WTC11 (cell line): Measurements from ENCODE around the gene PARVB. TPM values are rescaled to one million over a fixed set of nuclear protein-coding genes. Genes with fewer than 3 reads are reported as not detected.

ENCODE experiments used
- ATAC-seq: fragments of 200-7000 bp; cut with Tn5 transposase; 2 replicates; pipeline ENCODE4 v1.10.0; 2021; ENCODE audit warnings: mild to moderate bottlenecking, moderate library complexity
- CTCF ChIA-PET: fragments of 300-600 bp; sonication (Branson Sonifier 250); formaldehyde crosslinking; loops from one replicate; lab custom pipeline; 2021; ENCODE audit warnings: antibody characterized with exemption; lab: Charles Lee
- POLR2A ChIA-PET: fragments of 350-600 bp; sonication (Branson Sonifier 250); formaldehyde crosslinking; loops from one replicate; lab custom pipeline; 2021; ENCODE audit warnings: antibody characterized with exemption; lab: Charles Lee
- DNase-seq: peaks from one replicate; pipeline ENCODE4 v3.0.0; 2021; ENCODE audit warnings: low spot score
- H3K27ac Mint-ChIP-seq: 2 replicates; pipeline ENCODE4 v1.8.0; 2021; ENCODE audit warnings: mixed read lengths
- H3K27me3 Mint-ChIP-seq: 2 replicates; pipeline ENCODE4 v1.8.0; 2021; ENCODE audit warnings: low read depth, mild to moderate bottlenecking, moderate library complexity, mixed read lengths
- H3K36me3 Mint-ChIP-seq: 2 replicates; pipeline ENCODE4 v1.8.0; 2021; ENCODE audit warnings: mixed read lengths
- H3K4me1 Mint-ChIP-seq: 2 replicates; pipeline ENCODE4 v1.8.0; 2022; ENCODE audit warnings: mixed read lengths
- H3K4me3 Mint-ChIP-seq: 2 replicates; pipeline ENCODE4 v1.8.0; 2021; ENCODE audit warnings: mild to moderate bottlenecking, moderate library complexity, mixed read lengths
- H3K9me3 Mint-ChIP-seq: 2 replicates; pipeline ENCODE4 v1.8.0; 2021; ENCODE audit warnings: mixed read lengths
- NFATC4 ChIP-seq: fragments of 250-450 bp; sonication (Bioruptor Pico); IDR thresholded peaks from 2 replicates; pipeline ENCODE4 v1.9.0; 2021; ENCODE audit warnings: mild to moderate bottlenecking
- NFE2L1 ChIP-seq: sonication (generic); formaldehyde crosslinking; IDR thresholded peaks from 2 replicates; pipeline ENCODE4 v1.8.1; 2023; ENCODE audit warnings: missing genetic modification reagents
- NR2C2 ChIP-seq: sonication (generic); formaldehyde crosslinking; IDR thresholded peaks from 2 replicates; pipeline ENCODE4 v1.8.0; 2022; ENCODE audit warnings: mild to moderate bottlenecking, missing genetic modification reagents
- NR3C1 ChIP-seq: sonication (generic); formaldehyde crosslinking; conservative IDR thresholded peaks from 2 replicates; pipeline ENCODE4 v1.8.1; 2023; ENCODE audit warnings: low read depth, mild to moderate bottlenecking, missing genetic modification reagents
- OVOL2 ChIP-seq: fragments of 250-450 bp; sonication (Bioruptor Pico); IDR thresholded peaks from 2 replicates; pipeline ENCODE4 v1.9.0; 2021; ENCODE audit warnings: mild to moderate bottlenecking, borderline replicate concordance
- SMAD3 ChIP-seq: sonication (generic); formaldehyde crosslinking; IDR thresholded peaks from 2 replicates; pipeline ENCODE4 v1.8.0; 2022; ENCODE audit warnings: missing genetic modification reagents, mild to moderate bottlenecking, borderline replicate concordance
- SOX15 ChIP-seq: fragments of 250-450 bp; sonication (Bioruptor Pico); IDR thresholded peaks from 2 replicates; pipeline ENCODE4 v1.9.0; 2021; ENCODE audit warnings: mild to moderate bottlenecking
- SP1 ChIP-seq: sonication (generic); formaldehyde crosslinking; conservative IDR thresholded peaks from 2 replicates; pipeline ENCODE4 v1.8.1; 2022; ENCODE audit warnings: missing genetic modification reagents
- ZBTB21 ChIP-seq: sonication (generic); formaldehyde crosslinking; IDR thresholded peaks from 2 replicates; pipeline ENCODE4 v1.8.1; 2023; ENCODE audit warnings: mild to moderate bottlenecking, missing genetic modification reagents, borderline replicate concordance
- ZNF121 ChIP-seq: sonication (generic); formaldehyde crosslinking; IDR thresholded peaks from 2 replicates; pipeline ENCODE4 v1.8.0; 2023; ENCODE audit warnings: missing genetic modification reagents
- ZNF219 ChIP-seq: sonication (generic); formaldehyde crosslinking; IDR thresholded peaks from 2 replicates; pipeline ENCODE4 v1.8.0; 2023; ENCODE audit warnings: missing genetic modification reagents, mild to moderate bottlenecking, borderline replicate concordance
- ZNF396 ChIP-seq: fragments of 250-450 bp; sonication (Bioruptor Pico); IDR thresholded peaks from 2 replicates; pipeline ENCODE4 v1.8.0; 2021; ENCODE audit warnings: mild to moderate bottlenecking, moderate library complexity, borderline replicate concordance
- total RNA-seq: library from RNA; stranded (reverse); gene quantifications from 3 replicates; pipeline ENCODE4 v1.2.3, GENCODE V29; 2021
- TF ChIP-seq, protein P1 (sequence below): sonication (generic); formaldehyde crosslinking; IDR thresholded peaks from 2 replicates; pipeline ENCODE4 v1.8.1; 2023; ENCODE audit warnings: mild to moderate bottlenecking, missing genetic modification reagents, borderline replicate concordance
- TF ChIP-seq, protein P2 (sequence below): fragments of 250-450 bp; sonication (Bioruptor Pico); IDR thresholded peaks from 2 replicates; pipeline ENCODE4 v1.9.0; 2021; ENCODE audit warnings: mild to moderate bottlenecking
- TF ChIP-seq, protein P3 (sequence below): sonication (generic); formaldehyde crosslinking; IDR thresholded peaks from 2 replicates; pipeline ENCODE4 v1.8.0; 2022; ENCODE audit warnings: mild to moderate bottlenecking, missing genetic modification reagents
- TF ChIP-seq, protein P4 (sequence below): sonication (generic); formaldehyde crosslinking; IDR thresholded peaks from 2 replicates; pipeline ENCODE4 v1.8.1; 2022; ENCODE audit warnings: low read depth, missing genetic modification reagents, borderline replicate concordance
- TF ChIP-seq, protein P5 (sequence below): fragments of 250-450 bp; sonication (Bioruptor Pico); IDR thresholded peaks from 2 replicates; pipeline ENCODE4 v1.9.0; 2021; ENCODE audit warnings: mild to moderate bottlenecking, borderline replicate concordance
- TF ChIP-seq, protein P6 (sequence below): fragments of 250-450 bp; sonication (Bioruptor Pico); IDR thresholded peaks from 2 replicates; pipeline ENCODE4 v2.1.2; 2022; ENCODE audit warnings: mild to moderate bottlenecking, moderate library complexity
- TF ChIP-seq, protein P7 (sequence below): fragments of 250-450 bp; sonication (Bioruptor Pico); IDR thresholded peaks from 2 replicates; pipeline ENCODE4 v1.8.0; 2021; ENCODE audit warnings: mild to moderate bottlenecking

PARVB gene
- total RNA-seq, 1 experiment from 2014 or later: 3.3 TPM

DNA sequence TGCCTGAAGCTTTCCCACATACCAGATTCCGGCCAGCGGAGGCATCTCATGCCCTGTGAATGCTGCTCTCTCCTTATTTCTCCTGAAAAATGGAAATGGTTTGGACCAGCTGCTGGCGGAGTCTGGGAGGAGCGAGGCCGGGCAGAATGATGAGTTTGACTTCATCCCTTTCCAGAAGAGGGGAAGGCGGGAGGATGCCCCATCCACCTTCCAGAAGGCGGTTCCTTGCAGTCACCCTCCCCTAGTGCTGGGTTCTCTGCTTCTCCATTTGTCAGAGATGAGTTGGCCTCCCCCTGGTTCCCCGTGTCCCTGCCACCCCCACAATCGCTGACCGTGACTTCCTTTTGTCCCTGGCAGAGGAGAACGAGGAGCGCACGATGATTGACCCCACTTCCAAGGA lies 75.6 kb downstream of the PARVB start (continued):
- TF ChIP-seq NR2C2 (no peak), ZNF396 (CRISPR knock-in tag) (no peak), ZBTB21 (CRISPR knock-in tag) (no peak), NFE2L1 (no peak)
- TF ChIP-seq, protein P1, sequence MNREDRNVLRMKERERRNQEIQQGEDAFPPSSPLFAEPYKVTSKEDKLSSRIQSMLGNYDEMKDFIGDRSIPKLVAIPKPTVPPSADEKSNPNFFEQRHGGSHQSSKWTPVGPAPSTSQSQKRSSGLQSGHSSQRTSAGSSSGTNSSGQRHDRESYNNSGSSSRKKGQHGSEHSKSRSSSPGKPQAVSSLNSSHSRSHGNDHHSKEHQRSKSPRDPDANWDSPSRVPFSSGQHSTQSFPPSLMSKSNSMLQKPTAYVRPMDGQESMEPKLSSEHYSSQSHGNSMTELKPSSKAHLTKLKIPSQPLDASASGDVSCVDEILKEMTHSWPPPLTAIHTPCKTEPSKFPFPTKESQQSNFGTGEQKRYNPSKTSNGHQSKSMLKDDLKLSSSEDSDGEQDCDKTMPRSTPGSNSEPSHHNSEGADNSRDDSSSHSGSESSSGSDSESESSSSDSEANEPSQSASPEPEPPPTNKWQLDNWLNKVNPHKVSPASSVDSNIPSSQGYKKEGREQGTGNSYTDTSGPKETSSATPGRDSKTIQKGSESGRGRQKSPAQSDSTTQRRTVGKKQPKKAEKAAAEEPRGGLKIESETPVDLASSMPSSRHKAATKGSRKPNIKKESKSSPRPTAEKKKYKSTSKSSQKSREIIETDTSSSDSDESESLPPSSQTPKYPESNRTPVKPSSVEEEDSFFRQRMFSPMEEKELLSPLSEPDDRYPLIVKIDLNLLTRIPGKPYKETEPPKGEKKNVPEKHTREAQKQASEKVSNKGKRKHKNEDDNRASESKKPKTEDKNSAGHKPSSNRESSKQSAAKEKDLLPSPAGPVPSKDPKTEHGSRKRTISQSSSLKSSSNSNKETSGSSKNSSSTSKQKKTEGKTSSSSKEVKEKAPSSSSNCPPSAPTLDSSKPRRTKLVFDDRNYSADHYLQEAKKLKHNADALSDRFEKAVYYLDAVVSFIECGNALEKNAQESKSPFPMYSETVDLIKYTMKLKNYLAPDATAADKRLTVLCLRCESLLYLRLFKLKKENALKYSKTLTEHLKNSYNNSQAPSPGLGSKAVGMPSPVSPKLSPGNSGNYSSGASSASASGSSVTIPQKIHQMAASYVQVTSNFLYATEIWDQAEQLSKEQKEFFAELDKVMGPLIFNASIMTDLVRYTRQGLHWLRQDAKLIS (CRISPR knock-in tag): no peak
- TF ChIP-seq, protein P2, sequence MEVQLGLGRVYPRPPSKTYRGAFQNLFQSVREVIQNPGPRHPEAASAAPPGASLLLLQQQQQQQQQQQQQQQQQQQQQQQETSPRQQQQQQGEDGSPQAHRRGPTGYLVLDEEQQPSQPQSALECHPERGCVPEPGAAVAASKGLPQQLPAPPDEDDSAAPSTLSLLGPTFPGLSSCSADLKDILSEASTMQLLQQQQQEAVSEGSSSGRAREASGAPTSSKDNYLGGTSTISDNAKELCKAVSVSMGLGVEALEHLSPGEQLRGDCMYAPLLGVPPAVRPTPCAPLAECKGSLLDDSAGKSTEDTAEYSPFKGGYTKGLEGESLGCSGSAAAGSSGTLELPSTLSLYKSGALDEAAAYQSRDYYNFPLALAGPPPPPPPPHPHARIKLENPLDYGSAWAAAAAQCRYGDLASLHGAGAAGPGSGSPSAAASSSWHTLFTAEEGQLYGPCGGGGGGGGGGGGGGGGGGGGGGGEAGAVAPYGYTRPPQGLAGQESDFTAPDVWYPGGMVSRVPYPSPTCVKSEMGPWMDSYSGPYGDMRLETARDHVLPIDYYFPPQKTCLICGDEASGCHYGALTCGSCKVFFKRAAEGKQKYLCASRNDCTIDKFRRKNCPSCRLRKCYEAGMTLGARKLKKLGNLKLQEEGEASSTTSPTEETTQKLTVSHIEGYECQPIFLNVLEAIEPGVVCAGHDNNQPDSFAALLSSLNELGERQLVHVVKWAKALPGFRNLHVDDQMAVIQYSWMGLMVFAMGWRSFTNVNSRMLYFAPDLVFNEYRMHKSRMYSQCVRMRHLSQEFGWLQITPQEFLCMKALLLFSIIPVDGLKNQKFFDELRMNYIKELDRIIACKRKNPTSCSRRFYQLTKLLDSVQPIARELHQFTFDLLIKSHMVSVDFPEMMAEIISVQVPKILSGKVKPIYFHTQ (CRISPR knock-in tag): no peak
- TF ChIP-seq, all 79 proteins: peak for 0

DNA sequence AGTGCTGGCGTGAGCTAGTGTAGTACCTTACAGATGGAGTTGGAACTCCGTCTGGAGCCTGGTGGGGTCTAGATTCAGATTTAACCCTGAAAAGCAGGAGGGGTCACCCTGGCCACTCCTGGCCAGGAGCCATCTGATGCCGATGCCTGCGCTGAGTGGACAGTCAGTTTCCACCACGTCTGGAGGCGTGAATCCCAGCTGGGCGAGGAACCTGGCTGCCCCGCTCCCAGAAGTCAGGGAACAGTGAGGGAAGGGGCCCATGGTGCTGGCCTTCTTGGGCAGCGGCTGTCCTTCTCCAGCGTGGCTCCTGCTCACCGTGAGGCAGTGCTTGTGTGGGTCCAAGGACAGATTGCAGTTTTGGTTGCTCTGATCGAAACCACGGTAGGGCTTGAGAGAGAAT lies 76.3 kb downstream of the PARVB start:
- Mint-ChIP-seq H3K36me3 (peaks cover 18% of the 10 kb centered on the region), H3K4me1 (no peaks in the 10 kb centered on the region), H3K9me3 (peaks cover 14% of the 10 kb centered on the region), H3K4me3 (no peak overlapping the region), H3K27ac (no peak overlapping the region), H3K27me3 (peaks cover 2% of the 10 kb centered on the region; the same call in 1 of the 2 replicates)
- ChIA-PET POLR2A (no interaction called here), CTCF (interaction anchor here (1.7 kb wide), 1 partner anchor 14 kb away, joined by 9 read pairs; no protein-coding TSS in a partner anchor)
- no peak for DNase-seq
- no peak for ATAC-seq
- no peak for TF ChIP-seq NFATC4
- TF ChIP-seq, protein P3, sequence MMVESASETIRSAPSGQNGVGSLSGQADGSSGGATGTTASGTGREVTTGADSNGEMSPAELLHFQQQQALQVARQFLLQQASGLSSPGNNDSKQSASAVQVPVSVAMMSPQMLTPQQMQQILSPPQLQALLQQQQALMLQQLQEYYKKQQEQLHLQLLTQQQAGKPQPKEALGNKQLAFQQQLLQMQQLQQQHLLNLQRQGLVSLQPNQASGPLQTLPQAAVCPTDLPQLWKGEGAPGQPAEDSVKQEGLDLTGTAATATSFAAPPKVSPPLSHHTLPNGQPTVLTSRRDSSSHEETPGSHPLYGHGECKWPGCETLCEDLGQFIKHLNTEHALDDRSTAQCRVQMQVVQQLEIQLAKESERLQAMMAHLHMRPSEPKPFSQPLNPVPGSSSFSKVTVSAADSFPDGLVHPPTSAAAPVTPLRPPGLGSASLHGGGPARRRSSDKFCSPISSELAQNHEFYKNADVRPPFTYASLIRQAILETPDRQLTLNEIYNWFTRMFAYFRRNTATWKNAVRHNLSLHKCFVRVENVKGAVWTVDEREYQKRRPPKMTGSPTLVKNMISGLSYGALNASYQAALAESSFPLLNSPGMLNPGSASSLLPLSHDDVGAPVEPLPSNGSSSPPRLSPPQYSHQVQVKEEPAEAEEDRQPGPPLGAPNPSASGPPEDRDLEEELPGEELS: no peak
- no peak for TF ChIP-seq ZBTB21 (CRISPR knock-in tag)
- TF ChIP-seq, protein P4, sequence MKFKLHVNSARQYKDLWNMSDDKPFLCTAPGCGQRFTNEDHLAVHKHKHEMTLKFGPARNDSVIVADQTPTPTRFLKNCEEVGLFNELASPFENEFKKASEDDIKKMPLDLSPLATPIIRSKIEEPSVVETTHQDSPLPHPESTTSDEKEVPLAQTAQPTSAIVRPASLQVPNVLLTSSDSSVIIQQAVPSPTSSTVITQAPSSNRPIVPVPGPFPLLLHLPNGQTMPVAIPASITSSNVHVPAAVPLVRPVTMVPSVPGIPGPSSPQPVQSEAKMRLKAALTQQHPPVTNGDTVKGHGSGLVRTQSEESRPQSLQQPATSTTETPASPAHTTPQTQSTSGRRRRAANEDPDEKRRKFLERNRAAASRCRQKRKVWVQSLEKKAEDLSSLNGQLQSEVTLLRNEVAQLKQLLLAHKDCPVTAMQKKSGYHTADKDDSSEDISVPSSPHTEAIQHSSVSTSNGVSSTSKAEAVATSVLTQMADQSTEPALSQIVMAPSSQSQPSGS (CRISPR knock-in tag): no peak
- TF ChIP-seq ZNF219: no peak
- TF ChIP-seq, protein P5, sequence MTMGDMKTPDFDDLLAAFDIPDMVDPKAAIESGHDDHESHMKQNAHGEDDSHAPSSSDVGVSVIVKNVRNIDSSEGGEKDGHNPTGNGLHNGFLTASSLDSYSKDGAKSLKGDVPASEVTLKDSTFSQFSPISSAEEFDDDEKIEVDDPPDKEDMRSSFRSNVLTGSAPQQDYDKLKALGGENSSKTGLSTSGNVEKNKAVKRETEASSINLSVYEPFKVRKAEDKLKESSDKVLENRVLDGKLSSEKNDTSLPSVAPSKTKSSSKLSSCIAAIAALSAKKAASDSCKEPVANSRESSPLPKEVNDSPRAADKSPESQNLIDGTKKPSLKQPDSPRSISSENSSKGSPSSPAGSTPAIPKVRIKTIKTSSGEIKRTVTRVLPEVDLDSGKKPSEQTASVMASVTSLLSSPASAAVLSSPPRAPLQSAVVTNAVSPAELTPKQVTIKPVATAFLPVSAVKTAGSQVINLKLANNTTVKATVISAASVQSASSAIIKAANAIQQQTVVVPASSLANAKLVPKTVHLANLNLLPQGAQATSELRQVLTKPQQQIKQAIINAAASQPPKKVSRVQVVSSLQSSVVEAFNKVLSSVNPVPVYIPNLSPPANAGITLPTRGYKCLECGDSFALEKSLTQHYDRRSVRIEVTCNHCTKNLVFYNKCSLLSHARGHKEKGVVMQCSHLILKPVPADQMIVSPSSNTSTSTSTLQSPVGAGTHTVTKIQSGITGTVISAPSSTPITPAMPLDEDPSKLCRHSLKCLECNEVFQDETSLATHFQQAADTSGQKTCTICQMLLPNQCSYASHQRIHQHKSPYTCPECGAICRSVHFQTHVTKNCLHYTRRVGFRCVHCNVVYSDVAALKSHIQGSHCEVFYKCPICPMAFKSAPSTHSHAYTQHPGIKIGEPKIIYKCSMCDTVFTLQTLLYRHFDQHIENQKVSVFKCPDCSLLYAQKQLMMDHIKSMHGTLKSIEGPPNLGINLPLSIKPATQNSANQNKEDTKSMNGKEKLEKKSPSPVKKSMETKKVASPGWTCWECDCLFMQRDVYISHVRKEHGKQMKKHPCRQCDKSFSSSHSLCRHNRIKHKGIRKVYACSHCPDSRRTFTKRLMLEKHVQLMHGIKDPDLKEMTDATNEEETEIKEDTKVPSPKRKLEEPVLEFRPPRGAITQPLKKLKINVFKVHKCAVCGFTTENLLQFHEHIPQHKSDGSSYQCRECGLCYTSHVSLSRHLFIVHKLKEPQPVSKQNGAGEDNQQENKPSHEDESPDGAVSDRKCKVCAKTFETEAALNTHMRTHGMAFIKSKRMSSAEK (CRISPR knock-in tag): no peak
- no peak for TF ChIP-seq ZNF121
- no peak for TF ChIP-seq NR3C1
- no peak for TF ChIP-seq SP1
- no peak for TF ChIP-seq SOX15 (CRISPR knock-in tag)
- TF ChIP-seq ZNF396 (CRISPR knock-in tag): no peak
- no peak for TF ChIP-seq SMAD3 (CRISPR knock-in tag)
- TF ChIP-seq OVOL2 (CRISPR knock-in tag): no peak
- TF ChIP-seq, protein P6, sequence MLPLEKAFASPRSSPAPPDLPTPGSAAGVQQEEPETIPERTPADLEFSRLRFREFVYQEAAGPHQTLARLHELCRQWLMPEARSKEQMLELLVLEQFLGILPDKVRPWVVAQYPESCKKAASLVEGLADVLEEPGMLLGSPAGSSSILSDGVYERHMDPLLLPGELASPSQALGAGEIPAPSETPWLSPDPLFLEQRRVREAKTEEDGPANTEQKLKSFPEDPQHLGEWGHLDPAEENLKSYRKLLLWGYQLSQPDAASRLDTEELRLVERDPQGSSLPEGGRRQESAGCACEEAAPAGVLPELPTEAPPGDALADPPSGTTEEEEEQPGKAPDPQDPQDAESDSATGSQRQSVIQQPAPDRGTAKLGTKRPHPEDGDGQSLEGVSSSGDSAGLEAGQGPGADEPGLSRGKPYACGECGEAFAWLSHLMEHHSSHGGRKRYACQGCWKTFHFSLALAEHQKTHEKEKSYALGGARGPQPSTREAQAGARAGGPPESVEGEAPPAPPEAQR (CRISPR knock-in tag): no peak
- TF ChIP-seq, protein P7, sequence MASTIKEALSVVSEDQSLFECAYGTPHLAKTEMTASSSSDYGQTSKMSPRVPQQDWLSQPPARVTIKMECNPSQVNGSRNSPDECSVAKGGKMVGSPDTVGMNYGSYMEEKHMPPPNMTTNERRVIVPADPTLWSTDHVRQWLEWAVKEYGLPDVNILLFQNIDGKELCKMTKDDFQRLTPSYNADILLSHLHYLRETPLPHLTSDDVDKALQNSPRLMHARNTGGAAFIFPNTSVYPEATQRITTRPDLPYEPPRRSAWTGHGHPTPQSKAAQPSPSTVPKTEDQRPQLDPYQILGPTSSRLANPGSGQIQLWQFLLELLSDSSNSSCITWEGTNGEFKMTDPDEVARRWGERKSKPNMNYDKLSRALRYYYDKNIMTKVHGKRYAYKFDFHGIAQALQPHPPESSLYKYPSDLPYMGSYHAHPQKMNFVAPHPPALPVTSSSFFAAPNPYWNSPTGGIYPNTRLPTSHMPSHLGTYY (CRISPR knock-in tag): no peak
